Measurements from ENCODE around the gene CHKA.

The CHKA gene

GRCh38 chr11:68014157-68014946, 106.8 kb downstream of the CHKA start:
- no peak for DNase-seq (ENCODE audit: low read depth in 2 of 2)

GRCh38 chr11:68013611-68014156, 107.5 kb downstream of the CHKA start:
- DNase-seq (ENCODE audit: low read depth in 2 of 2): no peak

GRCh38 chr11:68012843-68013610, 108.2 kb downstream of the CHKA start:
- DNase-seq (ENCODE audit: low read depth in 2 of 2): no peak

- no peak for DNase-seq (ENCODE audit: low read depth in 2 of 2)
These were observed 108.9 kb downstream of the CHKA start for GRCh38 chr11:68012044-68012842.

GRCh38 chr11:68011051-68011943, 109.9 kb downstream of the CHKA start:
- DNase-seq (ENCODE audit: low read depth in 2 of 2): no peak

- DNase-seq (ENCODE audit: low read depth in 2 of 2): no peak
These were observed 110.8 kb downstream of the CHKA start, which contains the start of gene ALDH3B1 for GRCh38 chr11:68010090-68011041. Gene ALDH3B1, plus strand, starts transcription at chr11:68010327. Its CDS starts 4,971 bp downstream, at chr11:68015298.

GRCh38 chr11:68009391-68010089, 111.6 kb downstream of the CHKA start:
- DNase-seq (ENCODE audit: low read depth in 2 of 2): no peak

- DNase-seq (ENCODE audit: low read depth in 2 of 2): no peak
These were observed 112.5 kb downstream of the CHKA start for GRCh38 chr11:68008381-68009337.

GRCh38 chr11:68007498-68008380, 113.4 kb downstream of the CHKA start:
- DNase-seq (ENCODE audit: low read depth in 2 of 2): no peak

GRCh38 chr11:68006606-68007166, 114.5 kb downstream of the CHKA start:
- no peak for DNase-seq (ENCODE audit: low read depth in 2 of 2)

- DNase-seq (ENCODE audit: low read depth in 2 of 2): no peak
These were observed 116.4 kb downstream of the CHKA start for GRCh38 chr11:68004551-68005335.

GRCh38 chr11:68003846-68004550, 117.2 kb downstream of the CHKA start, which contains the start of gene UNC93B1:
Gene UNC93B1, minus strand, starts transcription at chr11:68004097. Its CDS starts 54 bp downstream, at chr11:68004043.
- peak; percentile 69 to 81 for DNase-seq (ENCODE audit: low read depth in 2 of 2)

- DNase-seq (ENCODE audit: low read depth in 2 of 2): peak; percentile 26 to 29
These were observed 118.0 kb downstream of the CHKA start for GRCh38 chr11:68002938-68003845.

All from stimulated activated CD4-positive, alpha-beta T cell treated with anti-CD3 and anti-CD28 coated beads, Interleukin-4, amount 100 ng/mL, for 48 hours (primary cell).